ENCODE results near the gene MSANTD1. TPM values are rescaled to one million over a fixed set of nuclear protein-coding genes. Genes with fewer than 3 reads are reported as not detected.
A peak's percentile ranks its signal among the peaks of the same experiment; 100 is the strongest.

MSANTD1 gene
- total RNA-seq, 2 donors from 2014 or later: 2.6 to 3.6 TPM

GRCh38 chr4:3239998-3240920 is 8.7 kb upstream of the MSANTD1 start:
- Histone ChIP-seq H3K27me3 (no peaks in the 10 kb centered on the region), H3K4me1 (peaks cover 50% of the 10 kb centered on the region), H3K27ac (peak overlapping the region; percentile 62 to 76 (median 68)), H3K9me3 (no peaks in the 10 kb centered on the region), H3K36me3 (replicated peaks in 1 of 2; ENCODE audit: insufficient read depth in 1 of 2, low read depth in 2 of 2) (peaks cover 3 to 11% of the 10 kb centered on the region in 2 donors), H3K4me3 (no peak overlapping the region)
- WGBS, 2 donors: 56 to 76% methylated on average over 15 to 29 of the region's 29 CpGs
- DNase-seq: peak; percentile 81 to 91 (median 88)
- no peak for TF ChIP-seq POLR2A (IDR thresholded peaks at IDR 0.05)
- TF ChIP-seq CTCF (IDR thresholded peaks at IDR 0.05): peak in 2 of 7 experiments; percentile 13 to 17
- intact Hi-C loops (cut with DNase I): no loop called here
- peak; percentile 80 for ATAC-seq

GRCh38 chr4:3240936-3241522 is 7.9 kb upstream of the MSANTD1 start:
- intact Hi-C loops (cut with DNase I): no loop called here
- H3K27ac ChIP-seq: peak overlapping the region; percentile 15 to 76 (median 48)
- TF ChIP-seq POLR2A (IDR thresholded peaks at IDR 0.05): no peak
- no peak for TF ChIP-seq CTCF (IDR thresholded peaks at IDR 0.05)
- H3K4me3 ChIP-seq: no peak overlapping the region
- H3K4me1 ChIP-seq: peaks cover 50% of the 10 kb centered on the region
- WGBS, 2 donors: 69 to 71% methylated on average over 7 to 13 of the region's 13 CpGs
- H3K27me3 ChIP-seq: no peaks in the 10 kb centered on the region
- ATAC-seq: no peak
- H3K9me3 ChIP-seq: no peaks in the 10 kb centered on the region
- DNase-seq: no peak
- H3K36me3 ChIP-seq (replicated peaks in 1 of 2; ENCODE audit: insufficient read depth in 1 of 2, low read depth in 2 of 2): peaks cover 3 to 5% of the 10 kb centered on the region in 2 donors

- WGBS, 2 donors: 72 to 75% methylated on average over 17 of the region's 17 CpGs
- Histone ChIP-seq H3K9me3 (no peaks in the 10 kb centered on the region), H3K27me3 (no peaks in the 10 kb centered on the region), H3K27ac (peak overlapping the region in 2 of 4 donors; percentile 15 to 32), H3K4me1 (peaks cover 50% of the 10 kb centered on the region), H3K36me3 (replicated peaks in 1 of 2; ENCODE audit: insufficient read depth in 1 of 2, low read depth in 2 of 2) (no peaks in the 10 kb centered on the region), H3K4me3 (no peak overlapping the region)
- no peak for ATAC-seq
- DNase-seq: peak in 3 of 4 donors; percentile 50 to 62 (median 51)
- intact Hi-C loops (cut with DNase I): no loop called here
- no peak for TF ChIP-seq POLR2A (IDR thresholded peaks at IDR 0.05)
- no peak for TF ChIP-seq CTCF (IDR thresholded peaks at IDR 0.05)
Observed at GRCh38 chr4:3241898-3242524, 6.9 kb upstream of the MSANTD1 start.

GRCh38 chr4:3243136-3243780 is 5.7 kb upstream of the MSANTD1 start:
- WGBS, 2 donors: 82 to 84% methylated on average over 18 to 23 of the region's 23 CpGs
- H3K9me3 ChIP-seq: no peaks in the 10 kb centered on the region
- no peak for TF ChIP-seq POLR2A (IDR thresholded peaks at IDR 0.05)
- TF ChIP-seq CTCF (IDR thresholded peaks at IDR 0.05): no peak
- ATAC-seq: no peak
- no peaks in the 10 kb centered on the region for H3K36me3 ChIP-seq (replicated peaks in 1 of 2; ENCODE audit: insufficient read depth in 1 of 2, low read depth in 2 of 2)
- H3K27ac ChIP-seq: no peak overlapping the region
- no peaks in the 10 kb centered on the region for H3K27me3 ChIP-seq
- peaks cover 41% of the 10 kb centered on the region for H3K4me1 ChIP-seq
- intact Hi-C loops (cut with DNase I): no loop called here
- H3K4me3 ChIP-seq: no peak overlapping the region
- no peak for DNase-seq
